Activated CD4-positive, alpha-beta T cell treated with anti-CD3 and anti-CD28 coated beads, Interleukin-2, amount 50 U/mL, for 48 hours (primary cell): ENCODE measurements around the gene PRDM16.

Experiments used
- DNase-seq, 2 experiments: peaks; one replicate each; pipeline ENCODE4 v3.0.0-alpha.2; 2020

The PRDM16 gene

DNA sequence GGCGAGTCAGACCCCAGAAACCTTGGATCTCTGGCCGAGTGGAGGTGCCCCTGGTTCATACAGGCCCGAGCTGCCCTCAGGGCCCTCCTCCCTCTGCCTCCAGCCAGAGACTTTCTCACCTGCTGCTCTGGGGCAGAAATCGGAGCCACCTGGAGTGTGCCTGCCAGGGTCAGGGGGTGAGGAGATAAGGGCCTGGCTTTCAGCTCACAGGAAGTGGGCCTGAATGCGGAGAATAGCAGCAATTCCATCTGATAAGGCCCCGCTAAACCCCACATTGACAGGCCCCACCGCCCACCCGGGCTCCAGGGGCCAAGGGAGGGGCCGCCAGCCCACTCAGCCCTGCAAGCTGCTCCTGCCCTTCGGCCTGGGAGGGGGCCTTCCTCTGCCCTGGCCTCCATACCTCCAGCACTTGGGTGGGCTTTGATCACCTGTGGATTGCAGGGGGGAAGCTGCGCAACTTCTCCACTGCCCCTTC lies 261.8 kb downstream of the PRDM16 start:
- no peak for DNase-seq

GRCh38 chr1:3331564-3331963 lies 262.6 kb downstream of the PRDM16 start:
- DNase-seq: no peak

GRCh38 chr1:3332043-3332442 lies 263.0 kb downstream of the PRDM16 start:
- DNase-seq: no peak

DNA sequence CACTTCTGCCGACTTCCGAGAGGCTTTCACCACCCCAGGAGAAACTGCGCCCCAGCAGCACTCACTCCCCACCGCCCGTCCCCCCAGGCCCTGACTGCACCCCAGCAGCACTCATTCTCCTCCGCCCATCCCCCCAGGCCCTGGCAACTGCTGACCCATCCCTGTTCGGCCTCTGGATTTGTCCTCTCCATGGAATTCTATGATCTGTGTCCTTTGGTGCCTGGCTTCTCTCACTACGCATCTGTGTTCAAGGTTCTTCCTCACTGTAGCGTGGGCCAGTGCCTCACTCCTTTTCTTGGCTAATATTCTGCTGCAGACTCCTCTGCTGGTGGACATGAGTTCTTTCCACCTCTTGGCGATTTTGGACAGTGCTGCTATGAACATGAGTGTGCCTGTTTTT lies 263.7 kb downstream of the PRDM16 start:
- DNase-seq: no peak

GRCh38 chr1:3333903-3334302 lies 264.9 kb downstream of the PRDM16 start:
- DNase-seq: no peak

- DNase-seq: no peak
Observed at GRCh38 chr1:3334366-3334765, 265.4 kb downstream of the PRDM16 start.

GRCh38 chr1:3335754-3336640 lies 267.0 kb downstream of the PRDM16 start:
- no peak for DNase-seq

- DNase-seq: no peak
Observed at GRCh38 chr1:3336641-3337630, 267.9 kb downstream of the PRDM16 start.

- DNase-seq: no peak
Observed at GRCh38 chr1:3337798-3338724, 269.1 kb downstream of the PRDM16 start.

- no peak for DNase-seq
Observed at GRCh38 chr1:3338725-3339070, 269.7 kb downstream of the PRDM16 start.

GRCh38 chr1:3339856-3340255 lies 270.9 kb downstream of the PRDM16 start:
- no peak for DNase-seq

DNA sequence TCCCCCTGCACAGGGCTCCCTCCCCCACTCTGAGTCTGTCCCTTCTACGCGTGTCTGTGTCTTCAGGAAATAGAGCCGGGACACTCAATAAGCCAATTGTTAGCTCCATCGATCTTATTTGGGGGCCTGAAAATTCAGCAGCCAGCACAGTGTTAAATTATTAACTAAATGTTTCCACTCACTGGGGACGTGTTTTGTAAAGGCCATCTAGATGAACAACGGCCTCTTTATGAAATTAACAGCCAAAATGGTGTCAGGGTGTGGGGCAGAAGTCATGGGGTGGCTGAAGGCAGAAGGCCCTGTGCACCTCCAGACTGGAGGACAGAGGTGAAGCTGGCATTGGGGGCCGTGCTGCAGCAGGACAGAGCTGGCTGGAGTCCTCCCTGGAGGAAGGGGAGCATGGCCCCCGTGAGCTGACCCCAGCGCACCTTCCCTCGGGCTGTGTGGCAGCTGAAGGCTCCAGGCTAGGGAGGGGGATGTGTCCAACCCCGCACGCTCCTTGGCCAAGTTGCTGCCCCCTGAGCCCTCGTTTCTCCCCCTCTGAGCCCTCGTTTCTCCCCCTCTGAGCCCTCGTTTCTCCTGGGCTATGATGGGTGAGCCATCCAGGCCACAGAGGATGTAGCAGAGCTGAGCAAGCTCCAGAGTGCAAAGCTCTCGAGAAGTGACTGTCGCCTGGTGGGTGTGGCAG lies 271.7 kb downstream of the PRDM16 start:
- DNase-seq: no peak

- no peak for DNase-seq
Observed at GRCh38 chr1:3341236-3341994, 272.4 kb downstream of the PRDM16 start.

DNA sequence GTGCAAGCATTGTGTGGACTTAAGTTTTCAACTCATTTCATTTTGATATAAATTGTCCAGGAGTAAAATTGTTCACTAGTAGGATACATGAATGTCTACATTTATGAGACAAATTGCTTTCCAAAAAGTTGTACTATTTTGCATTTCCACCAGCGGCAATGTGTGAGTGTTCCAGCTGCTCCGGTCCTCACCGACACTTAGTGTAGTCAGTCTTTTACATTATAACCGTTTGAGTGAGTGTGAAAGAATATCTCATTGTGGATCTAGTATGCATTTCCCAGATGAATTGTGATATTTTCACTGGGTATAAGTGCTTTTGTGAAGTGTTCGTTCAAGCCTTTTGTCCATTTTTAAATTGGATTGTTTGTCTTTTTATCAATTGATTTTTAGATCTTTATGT lies 274.0 kb downstream of the PRDM16 start:
- no peak for DNase-seq

GRCh38 chr1:3344395-3344794 lies 275.4 kb downstream of the PRDM16 start:
- no peak for DNase-seq

DNA sequence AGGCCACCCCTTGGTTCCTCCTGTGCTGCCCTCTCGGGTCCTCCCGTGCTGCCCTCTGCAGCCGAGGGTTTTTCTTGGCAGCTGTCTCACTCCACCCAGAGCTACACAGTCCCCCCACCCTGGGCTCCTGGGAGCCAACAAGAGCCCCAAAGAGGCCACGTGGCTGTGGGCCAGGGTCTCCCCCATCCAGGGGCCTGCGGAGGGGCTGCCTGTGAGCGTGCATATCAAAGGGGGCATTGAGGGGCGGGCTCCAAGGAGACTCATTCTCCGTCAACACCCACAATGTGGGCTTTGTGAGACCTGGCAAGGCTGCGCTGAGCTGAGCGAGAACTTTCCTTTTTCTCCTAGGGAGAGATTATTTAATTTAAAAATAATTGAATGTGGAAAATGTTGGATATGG lies 276.8 kb downstream of the PRDM16 start:
- DNase-seq: no peak

DNA sequence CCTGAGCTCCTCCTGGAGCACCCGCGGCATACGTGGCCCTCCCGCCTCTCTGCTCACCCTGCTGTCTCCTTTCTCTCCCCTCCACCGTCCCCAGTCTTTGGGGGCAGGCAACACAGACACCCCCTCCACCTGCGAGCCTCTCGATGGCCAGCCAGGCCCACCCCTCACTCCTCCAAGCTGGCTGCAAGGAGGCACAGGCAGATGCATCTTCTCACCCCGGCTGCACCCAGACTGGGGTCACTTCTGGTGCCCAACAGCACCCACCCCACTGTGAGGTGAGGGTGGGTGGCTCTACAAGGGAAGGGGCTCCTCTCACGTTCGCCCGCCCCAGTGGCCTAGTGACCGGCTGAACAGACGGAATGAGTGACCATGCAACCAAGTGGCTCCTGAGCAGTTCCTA lies 277.5 kb downstream of the PRDM16 start:
- no peak for DNase-seq

DNA sequence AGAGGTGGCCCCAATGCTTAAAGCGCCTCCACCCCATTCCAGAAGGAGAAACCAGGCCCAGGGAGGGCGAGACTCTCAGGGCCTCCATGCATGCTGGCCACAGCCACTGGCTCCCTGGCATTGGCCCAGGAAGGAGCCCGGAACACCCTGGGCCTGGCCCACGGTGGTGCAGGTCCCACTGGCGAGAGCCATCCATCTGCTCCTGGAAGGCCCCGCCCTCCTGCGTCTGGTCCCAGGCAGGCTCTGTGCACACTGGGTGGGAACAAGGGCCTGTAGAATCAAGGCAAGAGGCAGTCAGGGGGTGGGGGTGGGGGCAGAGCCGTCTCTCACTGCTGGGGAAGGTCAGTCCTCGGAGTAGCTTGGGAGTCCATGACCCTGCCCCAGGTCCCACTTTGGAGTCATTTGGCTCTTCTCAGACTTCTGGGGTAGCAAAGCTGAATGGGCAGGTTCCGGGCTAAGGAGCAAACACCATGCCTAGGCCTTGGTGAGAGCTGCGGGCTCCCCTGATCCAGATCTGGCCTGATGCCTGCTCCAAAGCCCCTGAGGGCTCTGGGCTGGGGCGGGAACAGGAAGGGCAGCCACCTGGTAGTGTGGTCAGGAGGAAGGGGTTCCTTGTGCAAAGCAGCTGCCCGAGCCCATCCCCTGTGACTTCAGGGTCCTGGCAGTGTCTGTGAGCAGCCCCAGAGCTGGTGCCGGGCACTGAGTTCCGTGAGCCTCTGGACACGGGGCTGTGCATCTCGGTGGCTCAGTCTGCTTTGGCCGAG lies 278.4 kb downstream of the PRDM16 start:
- no peak for DNase-seq

GRCh38 chr1:3348196-3348865 lies 279.3 kb downstream of the PRDM16 start:
- no peak for DNase-seq
